NCI-H2196 treated with DMSO at 0.1 percent for 48 hours (cell line): ENCODE data around the gene ABCC12.
A peak's percentile ranks its signal among the peaks of the same experiment; 100 is the strongest.
"Not testable (repeated sequence)": the region's sequence is repeated elsewhere in the genome, so short reads cannot be mapped to it uniquely, and the experiment has no call there.

ENCODE experiments used
- DNase-seq: peaks from one replicate; lab custom pipeline; 2025; ENCODE audit not compliant: unreplicated experiment; lab: John Stamatoyannopoulos, UW

Gene ABCC12

DNA sequence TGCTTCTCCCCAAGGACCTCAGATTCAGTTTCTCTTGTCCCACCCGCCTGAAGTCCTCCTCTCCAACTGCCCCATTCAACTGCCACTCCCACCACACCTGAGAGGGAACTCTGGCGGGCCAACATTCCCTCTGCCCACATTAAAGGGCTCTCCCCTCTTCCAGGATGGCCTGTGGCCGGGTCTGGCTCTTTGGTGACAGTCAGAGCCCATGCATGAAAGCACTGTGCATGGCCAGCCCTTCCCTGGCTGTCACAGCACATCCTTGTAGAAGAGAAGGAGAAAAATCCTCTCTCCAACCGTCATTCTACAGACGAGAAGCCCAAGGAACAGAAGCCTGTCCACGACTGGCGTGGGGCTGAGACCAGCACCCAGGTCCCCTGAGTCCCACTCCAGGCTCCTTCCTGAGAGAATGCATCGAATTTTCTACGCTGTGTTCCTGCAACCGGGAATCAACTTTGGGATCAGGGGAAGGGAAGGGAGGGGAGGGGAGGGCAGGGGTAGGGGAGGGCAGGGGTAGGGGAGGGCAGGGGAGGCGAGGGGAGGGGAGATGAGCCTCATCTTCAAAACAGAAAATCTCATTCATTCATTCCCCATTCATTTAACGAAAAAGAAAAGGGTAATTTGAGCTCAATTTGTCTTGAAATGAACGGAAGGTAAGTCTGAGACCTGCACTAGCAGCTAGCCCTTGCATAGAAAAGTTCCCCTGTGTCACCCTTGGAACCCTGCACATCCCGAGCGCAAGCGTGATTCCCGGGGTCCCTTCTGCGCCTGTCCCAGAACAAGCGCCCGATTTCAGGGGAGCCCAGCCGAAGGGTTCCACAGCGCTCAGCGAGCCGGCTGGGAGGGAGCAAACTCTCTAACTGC, at the start of gene ABCC12:
ABCC12 (minus strand) TSS at position 68 of the 864 bp plus-strand sequence. CDS start 9,569 bp downstream, outside the sequence.
- DNase-seq = no peak

DNA sequence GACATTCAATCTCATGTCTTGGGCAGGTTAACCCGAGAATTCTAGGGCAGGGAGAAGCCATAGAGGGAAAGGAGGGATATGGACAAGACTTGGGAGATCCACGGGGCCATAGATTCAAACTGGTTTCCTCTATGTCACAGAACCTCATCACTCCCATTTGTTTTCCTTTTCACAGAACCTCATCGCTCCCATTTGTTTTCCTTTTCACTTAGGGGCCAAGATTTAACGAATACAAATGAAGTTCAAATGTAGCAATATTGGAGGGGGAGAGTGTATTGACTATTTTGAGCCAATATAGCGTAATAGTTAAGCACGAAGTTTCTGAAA, 49.0 kb upstream of the ABCC12 start:
- DNase-seq = no peak

DNA sequence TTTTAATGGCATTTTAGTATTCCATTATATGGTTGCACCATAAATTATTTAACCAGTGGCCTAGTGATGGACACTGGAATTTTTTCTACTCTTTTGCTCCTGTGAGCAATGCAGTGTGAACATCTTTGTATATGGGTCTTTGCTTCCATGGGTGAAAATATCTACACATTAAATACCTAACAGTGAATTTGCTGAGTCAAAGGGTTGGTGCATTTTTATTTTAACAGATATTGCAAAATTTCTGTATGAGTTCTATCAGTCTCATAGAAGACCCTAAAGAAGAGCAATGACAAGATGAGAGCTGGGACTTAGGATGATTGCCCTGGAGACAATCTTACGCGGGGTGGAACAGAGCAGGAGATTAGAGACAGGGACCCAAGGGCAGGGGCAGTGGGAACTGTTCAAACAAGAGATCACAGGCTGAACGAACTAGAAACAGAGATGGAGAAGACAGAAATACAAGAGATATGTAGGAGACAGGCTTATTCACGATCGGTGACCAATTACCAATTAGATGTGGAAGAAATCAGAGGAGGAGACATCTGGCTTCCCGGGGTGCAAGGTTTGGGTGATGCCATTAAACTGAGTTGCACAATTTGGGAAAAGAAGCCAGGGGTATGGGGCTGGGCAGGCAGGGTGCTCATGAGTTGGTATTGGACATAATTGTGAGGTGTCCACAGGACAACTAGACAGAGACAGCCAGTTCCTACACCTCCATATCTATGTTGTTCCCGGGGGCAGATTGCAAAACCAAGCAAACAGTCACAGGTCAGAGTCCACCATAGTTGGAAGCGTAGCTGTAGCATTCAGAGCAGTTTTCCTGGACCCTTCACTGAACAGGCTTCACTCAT, 48.4 kb upstream of the ABCC12 start:
- no peak for DNase-seq

DNA sequence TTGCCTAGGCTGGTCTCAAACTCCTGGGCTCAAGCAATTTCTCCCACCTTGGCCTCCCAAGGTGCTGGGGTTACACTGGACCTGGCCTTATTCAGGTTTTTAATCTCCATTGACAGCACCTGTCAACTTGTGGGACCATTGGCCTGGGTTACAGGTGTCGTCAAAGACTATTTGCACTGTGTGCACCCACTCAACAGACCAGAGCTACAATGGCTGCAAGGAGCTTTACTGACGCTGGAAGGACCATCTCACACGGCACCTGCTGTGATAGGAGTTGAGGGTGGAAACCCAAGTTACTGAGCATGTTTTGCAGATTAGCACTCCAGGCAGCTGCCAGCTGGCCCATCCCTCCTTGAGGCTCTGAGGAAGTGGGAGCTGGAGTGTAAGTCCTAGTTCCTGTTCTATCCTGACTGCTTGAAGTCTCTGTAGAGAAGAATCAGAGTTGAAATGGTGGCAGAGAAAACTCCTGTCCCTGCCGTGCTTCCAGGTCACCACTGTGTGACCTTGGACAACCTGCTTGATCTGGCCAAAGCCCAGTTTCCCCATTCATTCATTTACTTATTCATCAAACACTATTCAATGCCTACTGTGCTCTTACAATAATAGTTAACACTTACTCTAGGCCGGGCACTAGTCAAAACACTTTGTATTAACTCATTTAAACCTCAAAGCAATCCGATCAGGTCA, 45.9 kb upstream of the ABCC12 start:
- DNase-seq = no peak

DNA sequence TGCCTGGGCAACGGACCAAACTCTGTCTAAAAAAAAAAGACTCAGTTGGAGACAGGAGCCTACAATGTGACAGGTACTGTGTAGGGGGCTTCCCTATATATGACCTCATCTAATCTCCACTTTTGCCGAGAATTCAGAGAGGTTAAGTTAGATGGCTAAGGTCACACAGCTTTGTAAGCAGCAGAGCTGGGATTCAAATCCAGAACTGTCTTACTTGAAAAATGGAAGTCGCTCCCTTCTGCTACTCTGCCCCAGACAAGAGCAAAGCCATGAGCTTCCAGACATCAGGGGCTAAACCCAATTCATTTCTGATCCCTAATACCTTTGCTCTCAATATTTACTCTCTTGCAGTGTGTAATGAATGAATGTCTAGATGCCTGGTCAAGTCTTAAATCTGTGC, 41.5 kb upstream of the ABCC12 start:
- peak; percentile 97 for DNase-seq

DNA sequence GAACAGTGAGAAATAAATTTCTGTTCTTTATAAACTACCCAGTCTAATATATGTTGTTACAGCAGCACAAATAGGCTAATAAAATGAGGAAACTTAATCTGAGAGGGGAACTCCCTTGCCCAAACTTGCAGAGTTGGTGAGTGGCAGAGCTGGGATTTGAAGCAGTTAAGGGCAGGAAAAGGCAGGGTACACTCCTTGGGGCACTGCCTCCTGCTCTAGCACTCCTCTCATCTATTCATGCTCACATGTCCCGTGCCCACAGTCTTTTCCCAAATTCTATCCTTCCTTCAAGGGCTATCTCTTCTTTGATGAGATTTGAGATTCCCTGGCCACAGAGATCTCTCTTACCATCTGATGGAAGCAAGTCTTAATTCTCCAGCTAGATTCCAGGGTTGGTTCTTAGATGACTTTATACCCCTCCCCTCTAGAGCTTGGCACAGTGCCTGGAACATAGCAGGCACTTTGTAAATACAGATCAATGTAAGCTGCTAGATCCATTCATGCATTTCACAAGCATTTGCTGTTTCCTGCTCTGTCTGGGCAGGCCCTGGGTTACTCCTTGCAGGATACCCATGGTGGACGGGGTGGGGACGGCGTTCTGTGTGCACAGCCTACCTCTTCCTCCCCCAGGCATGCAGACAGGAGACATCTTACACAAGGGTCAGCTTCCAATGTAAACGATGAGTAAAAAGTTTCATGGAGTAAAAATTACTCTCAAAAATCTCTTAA, 39.2 kb upstream of the ABCC12 start:
- peak; percentile 5 for DNase-seq

DNA sequence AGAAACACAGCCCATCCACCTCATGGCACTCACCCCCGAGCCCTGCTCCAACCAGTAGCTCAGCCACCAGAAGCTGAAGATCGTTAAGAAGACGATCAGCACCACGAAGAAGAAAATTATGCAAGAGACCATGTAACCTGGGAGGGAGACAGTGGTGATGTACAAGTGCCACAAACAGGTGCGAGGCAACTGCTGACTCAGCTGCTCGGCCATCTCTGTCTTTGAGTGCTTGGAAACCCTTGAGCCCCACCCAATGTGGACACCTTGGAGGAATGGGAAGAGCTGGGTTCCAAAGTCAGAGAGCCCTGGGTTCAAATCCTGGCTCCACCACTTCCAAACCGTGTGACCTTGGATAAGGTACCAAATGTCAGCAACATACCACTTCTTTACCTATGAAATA, 38.1 kb upstream of the ABCC12 start:
- DNase-seq = no peak

DNA sequence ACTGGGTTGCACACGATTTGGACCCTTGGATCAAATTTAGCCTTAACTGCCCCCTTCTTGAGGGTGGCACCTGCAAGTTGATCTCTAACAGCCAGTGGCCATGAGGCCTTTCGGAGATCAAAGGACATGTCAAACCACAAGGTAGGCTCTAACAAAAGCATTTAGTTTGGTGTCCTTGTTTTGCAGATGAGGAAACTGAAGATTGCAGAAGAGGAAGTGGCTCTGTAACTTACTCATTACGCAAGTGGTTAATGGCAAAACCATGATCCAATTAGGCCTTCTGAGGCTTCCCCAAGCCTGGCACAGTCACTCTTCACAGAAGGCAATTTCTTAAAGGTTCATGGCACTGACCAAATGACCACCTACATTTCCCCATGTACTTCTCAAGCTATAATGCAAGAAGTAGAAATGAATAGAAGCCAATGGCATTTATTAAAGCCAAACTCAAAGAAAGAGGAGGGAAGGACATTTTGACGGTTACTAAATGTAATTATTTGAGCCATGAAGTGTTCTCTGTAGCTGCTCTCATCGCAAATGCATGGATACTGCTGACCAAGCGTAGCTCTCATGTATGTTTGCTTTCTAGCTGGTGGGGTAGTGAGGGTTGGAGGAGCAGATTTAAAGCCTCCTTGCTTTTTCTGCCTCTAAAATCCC, 32.8 kb upstream of the ABCC12 start:
- DNase-seq = no peak

DNA sequence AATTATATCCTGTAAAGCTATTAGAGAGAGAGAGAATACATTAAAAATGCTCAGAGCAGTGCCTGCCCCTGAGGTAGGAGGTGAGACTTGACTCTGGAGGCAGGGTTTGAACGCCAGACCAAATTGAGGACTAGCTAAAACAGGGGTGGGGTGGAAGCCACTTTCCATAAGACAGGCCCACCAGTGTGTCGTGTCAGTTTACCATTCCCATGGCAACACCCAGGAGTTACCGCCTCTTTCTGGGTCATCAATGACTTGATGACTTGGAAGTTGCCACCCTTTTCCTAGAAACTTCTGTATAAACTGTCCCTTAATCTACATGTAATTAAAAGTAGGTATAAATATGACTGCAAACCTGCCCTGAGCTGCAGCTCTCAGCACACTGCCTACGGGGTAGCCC, 32.0 kb upstream of the ABCC12 start:
- DNase-seq = no peak

DNA sequence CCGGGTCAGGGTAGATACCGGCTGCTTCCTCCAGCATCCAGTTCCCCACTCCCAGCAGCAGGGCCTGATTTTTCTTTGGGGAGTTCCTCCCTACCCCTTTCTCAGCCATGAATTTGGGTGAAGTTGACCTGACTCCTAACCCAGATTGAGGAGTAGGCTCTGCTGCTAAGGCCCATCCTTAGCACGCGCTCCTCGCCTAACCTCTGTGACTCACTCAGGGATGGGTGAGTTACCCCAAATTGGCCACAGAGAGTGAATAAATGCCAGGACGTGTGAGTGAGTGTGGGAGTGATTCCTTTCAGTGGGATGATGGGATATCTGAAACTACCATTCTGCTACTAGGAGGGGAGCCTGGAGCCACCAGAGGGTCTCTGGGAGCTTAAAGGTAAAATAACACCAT, 28.9 kb upstream of the ABCC12 start:
- DNase-seq = no peak

DNA sequence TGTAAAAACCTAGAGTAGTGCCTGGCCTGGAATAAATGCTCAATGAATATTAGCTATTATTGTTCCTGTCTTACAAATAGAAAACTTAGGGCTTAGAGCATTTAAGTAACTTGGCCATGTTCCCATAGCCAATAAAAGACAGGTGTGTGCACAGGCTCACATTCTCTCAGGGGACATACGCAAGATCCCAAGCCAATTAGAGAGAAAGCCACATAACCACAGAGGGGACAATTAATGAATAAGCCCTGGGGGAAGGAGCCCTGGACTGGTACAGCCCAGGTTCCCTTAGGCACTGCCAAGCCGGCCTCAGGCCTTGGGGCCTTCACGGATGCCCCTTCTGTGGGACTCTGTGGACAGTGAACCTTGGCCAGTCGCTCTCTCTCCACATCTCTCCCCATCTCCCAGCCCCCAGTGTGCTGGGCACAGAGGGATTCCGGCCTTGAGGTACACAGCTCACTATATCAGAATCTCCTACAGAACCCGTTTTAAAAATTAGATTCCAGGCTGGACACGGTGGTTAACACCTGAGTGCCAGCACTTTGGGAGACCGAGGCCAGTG, 27.3 kb upstream of the ABCC12 start:
- no peak for DNase-seq

DNA sequence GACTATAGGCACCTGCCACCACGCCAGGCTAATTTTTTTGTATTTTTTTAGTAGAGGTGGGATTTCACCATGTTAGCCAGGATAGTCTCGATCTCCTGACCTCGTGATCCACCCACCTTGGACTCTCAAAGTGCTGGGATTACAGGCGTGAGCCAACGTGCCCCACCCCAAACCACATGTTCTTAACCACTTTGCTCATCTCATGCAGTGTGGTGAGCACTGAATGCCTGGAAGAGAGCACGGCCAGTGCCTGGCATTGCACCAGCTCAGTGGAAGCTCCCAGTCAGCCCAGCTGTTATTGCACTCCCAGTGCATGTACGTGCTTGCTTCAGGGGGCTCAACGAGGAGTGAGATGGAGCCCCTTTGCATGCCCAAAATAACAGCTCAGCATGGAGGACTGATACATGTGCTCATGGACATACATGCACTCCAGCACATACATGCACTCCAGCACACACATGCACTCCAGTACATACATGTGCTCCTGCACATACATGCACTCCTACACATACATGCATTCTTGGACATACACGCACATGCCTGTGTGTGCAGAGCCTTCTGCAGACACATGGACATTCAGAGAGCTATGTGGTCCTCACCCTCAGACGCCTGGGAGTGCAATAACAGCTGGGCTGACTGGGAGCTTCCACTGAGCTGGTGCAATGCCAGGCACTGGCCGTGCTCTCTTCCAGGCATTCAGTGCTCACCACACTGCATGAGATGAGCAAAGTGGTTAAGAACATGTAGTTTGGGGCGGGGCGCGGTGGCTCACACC, 26.1 kb upstream of the ABCC12 start:
- not testable (repeated sequence) for DNase-seq

DNA sequence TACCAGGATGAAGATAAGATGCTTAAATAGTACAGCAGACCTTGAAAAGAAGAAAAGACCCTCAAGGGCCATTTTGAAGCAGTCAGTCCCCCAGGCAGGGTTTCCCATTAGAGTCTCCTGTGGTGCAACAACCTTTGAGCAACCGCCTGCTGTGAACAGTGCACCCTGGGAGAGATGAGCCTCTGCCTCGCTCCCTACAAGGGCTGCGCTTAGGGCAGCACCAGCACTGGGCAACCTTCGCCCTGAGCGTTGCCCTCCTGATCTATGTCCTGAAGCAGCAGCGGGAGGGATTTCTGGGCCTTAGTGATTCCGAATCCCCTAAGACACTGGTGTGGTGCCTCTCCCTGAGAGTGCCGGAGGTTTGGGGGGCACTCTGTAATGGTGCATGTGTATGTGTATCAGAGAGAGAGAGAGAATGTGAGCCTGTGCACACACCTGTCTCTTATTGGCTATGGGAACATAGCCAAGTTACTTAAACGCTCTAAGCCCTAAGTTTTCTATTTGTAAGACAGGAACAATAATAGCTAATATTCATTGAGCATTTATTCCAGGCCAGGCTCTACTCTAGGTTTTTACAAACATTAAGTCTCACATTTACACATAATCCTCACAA, 25.2 kb upstream of the ABCC12 start:
- no peak for DNase-seq

DNA sequence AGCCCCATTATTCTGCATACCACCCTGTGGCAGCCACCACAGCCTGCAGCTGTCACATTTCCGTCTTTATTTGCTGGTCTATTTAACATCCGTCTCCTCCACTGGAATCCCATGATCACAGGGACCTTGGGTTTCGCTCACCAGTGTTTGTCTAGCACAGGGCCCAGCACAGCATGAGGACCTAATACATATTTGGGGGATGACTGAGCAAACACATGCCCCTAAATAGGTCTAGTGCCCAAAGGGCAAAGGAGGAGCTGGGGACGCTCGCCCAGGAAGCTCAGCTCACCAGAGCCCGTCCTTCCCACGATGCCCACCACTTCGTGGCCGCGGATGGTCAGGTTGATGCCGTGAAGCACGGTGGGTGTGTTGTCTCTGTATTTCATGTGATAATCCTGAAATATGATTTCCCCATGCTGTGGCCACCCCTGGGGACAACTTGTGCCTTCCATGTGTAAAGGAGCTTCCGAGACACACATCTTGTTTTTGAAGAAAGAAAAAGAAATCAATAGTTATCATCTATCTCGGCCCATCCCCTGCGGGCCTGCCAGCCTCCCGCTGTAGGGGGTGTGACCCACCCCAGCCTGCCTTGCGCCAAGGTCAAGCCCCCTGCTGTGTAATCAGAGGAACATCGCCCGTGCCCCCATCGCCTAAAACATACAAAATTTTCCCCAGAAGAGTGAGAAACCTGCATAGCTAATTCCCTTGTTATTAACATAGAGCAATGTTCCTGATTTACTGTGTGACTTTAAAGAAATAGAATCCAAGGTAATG, 21.0 kb upstream of the ABCC12 start:
- DNase-seq = no peak

DNA sequence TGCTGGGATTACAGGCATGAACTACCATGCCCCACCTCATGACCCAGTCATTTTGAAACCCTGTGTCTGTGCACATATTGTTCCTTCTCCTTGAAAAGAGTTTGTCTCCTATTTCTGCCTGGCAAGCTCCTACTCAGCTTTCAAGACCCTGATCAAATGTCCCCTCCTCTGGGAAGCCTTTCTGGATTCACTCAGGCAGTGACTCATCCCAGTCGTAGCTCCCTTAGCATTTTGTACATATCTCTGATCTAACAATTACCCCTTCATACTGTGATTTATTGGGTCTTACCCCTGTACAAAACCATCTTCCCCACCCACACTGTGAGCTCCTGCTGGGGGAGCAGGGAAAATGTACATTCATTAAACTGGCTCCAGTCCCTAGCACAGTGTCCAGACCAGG, 18.1 kb upstream of the ABCC12 start:
- DNase-seq = no peak

DNA sequence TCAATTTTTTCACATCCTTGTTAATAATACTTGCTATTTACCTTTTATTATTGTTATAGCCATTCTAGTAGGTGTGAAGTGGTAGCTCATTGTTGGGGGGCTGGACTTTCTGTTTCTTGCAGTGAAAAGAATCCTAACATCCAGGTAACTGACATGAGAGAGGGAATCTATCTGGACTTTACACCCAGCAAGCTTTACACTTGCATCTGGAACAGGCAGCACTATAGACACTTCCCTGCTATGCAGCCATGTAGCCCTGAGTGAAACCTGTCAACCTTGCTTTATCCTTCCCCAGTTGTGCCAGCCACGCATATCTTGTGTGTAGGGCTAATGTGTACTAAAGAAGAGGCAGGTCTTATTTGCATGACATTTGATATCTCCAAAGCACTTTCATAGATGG, 16.9 kb upstream of the ABCC12 start:
- no peak for DNase-seq

DNA sequence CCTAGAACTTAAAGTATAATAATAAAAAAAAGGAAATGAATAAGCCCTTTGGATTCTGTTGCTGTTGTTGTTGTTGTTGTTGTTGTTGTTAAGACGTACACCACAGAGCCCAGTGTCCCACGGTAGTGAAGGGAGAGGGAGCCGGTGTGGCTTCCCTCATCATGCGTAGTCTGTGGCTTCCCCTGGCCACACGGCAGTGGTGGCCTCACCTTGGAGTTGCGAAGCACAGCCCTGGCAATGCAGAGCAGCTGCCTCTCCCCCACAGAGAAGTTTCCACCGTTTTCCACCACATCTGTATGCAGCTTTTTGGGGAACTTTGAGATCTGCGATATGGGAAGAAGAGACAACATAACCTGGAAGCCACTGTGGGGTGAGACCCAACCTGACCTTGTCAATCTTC, 14.1 kb upstream of the ABCC12 start:
- no peak for DNase-seq

DNA sequence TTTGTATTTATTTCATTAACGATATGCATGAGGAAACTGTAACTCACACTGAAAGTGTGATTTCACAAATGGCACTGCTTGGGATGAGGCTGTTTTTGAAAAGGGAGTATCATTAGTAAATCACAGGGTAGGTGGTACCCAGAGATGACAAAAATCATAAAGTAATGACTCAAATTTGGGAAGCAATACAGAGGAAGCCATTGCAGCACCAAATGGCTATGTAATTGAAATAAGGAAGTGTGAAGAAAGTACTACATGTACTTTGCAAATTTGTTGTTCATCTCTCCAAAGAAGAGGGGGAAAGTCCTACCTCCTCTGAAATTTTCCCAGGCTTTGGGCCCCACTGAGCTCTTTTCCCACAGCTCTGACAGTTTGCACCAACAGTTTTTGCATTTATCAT, 12.3 kb upstream of the ABCC12 start:
- no peak for DNase-seq
